C1 segment of cervical spinal cord (tissue), 14 donors: ENCODE data around the gene CPE.
"Not testable (repeated sequence)": the region's sequence is repeated elsewhere in the genome, so short reads cannot be mapped to it uniquely, and the experiment has no call there.

Experiments
- DNase-seq, 14 donors: peaks; one replicate each; lab custom pipeline; 2025; lab: John Stamatoyannopoulos, UW

The CPE gene

DNA sequence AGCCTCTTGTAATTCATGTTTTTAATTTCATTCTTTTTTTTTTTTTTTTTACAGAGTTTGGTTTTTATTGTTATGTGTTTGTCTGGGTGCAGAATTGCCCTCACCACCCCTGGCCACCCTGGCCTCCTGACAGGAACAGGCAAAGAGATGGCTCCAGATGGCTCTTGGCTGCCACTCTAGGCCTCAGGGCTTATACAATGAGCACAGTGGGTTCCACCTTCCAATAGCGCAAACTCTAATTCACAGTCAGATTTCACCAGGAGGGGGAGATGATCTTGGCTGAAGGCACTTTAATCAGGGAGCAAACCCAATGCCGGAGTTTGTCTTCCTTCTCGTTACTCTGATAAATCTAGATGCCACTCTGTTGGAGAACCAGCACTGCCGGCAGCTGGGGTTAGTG, 24.8 kb downstream of the CPE start:
- peak in 2 of 14 donors; percentile 2 to 91 for DNase-seq

DNA sequence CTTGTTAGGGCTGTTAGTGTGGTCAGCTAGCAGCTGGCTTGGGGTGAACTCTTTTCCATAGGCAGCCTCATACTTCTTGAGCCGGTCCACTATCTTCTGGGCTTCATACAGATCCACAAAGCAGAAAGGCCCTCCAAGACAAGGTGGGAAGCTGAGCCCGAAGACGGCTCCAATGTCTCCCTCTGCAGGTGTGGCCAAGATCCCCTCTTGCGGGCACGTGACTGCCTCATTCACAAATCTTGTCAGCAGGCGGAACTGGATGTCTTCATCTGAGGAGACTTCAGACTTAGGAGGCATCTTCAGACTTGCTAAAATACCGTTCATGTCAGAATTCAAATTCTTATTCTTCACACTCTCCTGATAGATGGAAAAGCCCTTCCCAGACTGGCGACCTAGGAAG, 25.3 kb downstream of the CPE start:
- DNase-seq: no peak

DNA sequence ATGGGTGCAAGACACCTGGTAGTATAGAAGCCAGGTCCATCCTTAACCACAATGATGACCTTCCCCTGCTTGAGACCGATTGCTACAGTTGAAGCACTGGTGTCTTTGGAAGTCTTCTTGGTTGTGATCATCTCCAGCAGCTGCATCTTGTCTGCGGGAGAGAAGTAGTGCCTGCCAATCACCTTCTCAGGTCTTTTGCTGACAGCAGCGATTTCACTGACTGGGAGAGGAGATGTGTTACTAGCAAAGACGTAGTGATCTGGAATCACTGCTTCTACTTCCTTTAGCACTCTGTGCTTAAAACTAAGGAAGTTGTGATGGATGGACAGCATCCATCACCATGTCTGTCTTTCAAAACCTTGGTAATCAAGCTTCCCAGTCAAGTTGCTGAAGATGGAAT, 25.9 kb downstream of the CPE start:
- no peak for DNase-seq

DNA sequence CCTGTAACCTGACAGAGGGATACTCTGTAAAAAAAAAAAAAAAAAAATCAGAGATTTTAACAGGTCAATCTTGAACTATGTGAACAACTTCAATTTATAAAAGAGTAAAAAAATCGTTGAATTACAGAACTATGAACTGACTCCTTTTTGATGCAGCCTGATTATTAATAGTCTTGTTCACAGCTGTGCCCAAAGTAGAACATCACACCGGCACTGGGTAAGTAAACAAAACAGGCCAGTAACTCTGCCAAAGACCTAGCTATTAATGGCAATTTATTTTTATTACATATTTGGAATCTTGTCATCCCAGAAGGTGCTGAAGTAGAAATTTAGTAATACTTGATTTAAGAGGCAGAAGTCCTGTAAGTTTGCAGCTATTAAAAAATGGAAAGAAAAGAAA, 31.4 kb downstream of the CPE start:
- no peak for DNase-seq

DNA sequence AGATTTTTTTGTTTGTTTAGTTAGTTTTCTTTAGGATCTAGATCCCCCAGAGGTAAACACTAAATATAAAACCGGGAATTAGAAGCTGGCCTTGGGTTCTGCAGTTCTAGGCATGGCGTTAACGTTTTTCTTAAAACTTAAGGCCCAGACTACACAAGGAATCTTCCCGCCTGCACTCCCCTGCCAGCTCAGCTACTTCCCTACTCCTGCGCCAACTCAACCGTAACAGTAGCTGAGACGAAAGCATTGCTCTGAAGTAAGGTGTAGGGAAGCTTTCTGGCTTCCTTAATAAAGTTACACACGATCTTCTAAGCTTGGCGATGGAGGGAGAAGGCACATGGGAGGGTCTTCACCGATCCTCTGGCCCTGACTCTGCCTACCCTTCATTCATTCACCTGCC, 37.1 kb downstream of the CPE start:
- DNase-seq: peak in 1 of 14 donors; percentile 34

DNA sequence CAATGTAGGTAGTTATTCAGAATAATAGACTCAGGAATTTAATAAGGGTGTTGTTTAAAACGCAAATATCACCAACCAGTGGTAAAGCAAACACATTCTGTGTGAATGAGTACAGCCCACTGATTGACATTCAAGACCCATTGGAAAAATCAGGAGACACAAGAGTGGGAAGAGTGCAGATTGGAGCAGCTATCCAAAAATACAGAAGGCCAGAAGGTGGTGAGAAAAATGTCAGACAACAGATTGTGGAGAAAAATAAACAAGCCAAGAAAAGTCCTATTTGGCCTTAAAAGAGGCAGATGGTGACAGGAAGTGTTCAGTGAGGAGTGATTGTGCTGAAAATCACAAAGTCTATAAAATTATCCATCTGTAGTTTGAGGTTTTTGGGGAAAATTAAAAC, 39.3 kb downstream of the CPE start:
- DNase-seq: peak in 1 of 14 donors; percentile 95

DNA sequence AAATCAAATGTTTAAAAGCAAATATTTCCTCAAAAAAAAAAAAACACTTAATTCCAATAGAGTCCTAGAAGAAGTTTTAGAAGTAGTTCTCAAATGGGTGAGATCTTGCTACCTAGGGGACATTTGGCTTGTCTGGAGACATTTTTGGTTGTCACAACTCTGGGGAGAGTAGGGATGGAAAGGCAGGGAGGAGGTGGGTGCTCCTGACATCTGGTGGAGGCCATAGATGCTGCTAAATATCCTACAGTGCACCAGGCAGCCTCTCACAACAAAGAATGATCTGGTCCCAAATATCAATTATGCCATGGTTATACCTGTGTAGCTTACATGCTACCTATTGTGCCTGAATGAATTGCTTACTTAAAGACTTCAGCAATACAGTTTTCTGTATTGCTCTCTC, 46.8 kb downstream of the CPE start:
- DNase-seq: no peak

DNA sequence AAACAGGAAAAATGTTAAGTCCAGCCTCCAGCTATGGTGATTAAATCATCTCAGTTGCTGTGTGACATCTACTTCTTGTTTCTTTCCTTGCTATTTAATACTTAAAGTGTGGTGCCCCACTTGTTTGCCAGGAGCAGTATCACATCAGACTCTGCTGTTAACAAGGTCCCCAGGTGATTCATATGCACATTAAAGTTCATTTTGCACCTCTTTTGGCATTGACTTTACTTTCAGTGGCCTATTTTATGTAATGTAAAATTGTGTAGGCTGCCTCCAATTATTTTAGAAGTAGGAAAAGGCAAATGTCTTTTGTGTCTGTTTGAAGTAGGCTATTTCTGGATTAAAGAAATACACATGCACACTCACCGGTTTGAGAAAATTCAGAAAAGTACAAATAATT, 47.5 kb downstream of the CPE start:
- no peak for DNase-seq

DNA sequence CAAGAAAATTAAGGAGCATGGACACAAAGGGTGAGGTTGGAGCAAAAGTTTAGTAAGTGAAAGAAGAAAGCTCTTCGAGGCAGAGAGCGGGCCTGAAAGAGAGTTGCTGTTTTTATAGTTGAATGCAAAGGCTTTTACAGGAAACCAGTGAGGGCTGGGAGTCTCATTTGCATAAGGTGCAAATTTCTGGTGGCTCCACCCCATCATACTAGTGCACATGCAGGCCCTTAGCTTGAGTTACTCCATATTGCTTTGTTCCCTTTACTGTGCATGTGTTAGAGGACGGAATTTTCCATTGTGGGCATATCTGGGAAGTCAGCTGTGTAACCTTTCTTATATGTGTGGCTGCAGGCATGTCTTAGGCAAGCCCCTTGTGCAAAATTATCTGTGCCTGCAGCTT, 48.0 kb downstream of the CPE start:
- DNase-seq: no peak

DNA sequence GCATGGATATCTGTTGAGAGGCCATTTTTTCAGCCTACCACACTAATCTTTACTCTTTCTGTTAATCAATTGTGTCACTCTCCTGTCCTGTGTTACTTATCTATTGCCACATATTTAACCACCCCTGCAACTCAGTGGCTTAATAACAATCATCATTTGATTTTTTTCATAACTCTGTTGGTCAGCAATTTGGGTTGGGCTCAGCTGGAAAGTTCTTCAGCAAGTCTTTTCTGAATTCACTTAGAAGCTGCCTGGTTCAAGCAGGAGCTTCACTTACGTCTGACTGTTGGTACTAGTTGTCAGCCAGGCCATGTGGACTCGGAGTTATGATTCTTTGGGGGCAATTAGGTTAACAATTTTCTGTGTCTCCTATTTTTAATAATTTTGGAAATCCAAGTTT, 50.1 kb downstream of the CPE start:
- DNase-seq: no peak

DNA sequence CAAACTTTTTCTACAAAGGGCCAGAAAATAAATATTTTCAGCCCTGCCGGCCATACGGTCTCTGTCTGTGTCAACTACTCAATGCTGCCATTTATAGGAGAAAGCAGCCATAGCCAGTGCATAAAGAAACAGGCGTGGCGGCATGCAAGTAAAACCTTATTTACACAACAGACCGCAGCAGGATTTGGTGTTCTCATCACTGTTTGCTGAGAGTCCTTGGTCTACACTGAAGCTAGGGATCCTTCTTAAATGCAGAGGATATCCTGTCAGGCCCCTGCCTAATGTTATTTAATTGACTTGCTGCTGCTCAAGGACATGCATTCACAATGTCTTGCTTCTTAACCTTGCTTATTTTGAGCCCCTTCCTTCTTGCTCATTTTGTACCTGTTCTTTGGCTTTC, 54.7 kb downstream of the CPE start:
- no peak for DNase-seq

DNA sequence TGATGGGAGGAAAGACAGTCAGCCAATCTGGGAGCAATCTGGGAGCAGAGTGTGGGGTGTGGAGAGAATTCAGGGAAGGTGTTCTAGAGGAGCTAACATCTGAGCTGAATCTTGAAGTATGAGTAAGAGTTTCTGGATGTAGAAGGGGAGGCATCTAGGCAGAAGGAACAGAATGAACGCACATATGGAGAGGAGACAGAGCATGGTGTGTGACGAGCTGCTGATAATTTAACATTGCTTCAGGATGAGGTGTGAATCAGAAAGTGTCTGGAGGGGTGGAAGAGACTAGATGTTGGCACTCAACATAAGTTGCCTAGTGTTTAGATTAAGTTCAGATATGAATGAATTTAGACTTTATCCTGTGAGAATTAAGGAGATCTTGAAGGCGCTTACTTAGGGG, 58.9 kb downstream of the CPE start:
- no peak for DNase-seq

DNA sequence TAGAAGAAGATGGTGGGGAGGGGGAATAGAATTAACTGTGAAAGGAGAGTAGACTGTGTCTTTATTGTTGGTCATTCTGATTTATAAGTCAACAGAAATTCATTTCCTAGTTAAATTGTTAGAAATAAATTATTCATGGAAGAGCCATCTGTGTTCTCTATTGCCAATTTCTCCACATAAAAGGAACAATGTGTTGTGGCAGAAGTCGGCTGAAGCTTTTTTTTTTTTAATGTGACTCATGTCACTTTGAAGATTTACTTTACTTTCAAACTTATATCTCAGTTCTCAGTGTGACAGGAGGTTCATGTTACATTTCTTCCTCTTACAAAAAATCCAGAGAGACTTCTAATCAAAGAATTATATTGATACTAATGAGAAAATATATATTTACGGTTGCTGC, 60.5 kb downstream of the CPE start:
- no peak for DNase-seq

DNA sequence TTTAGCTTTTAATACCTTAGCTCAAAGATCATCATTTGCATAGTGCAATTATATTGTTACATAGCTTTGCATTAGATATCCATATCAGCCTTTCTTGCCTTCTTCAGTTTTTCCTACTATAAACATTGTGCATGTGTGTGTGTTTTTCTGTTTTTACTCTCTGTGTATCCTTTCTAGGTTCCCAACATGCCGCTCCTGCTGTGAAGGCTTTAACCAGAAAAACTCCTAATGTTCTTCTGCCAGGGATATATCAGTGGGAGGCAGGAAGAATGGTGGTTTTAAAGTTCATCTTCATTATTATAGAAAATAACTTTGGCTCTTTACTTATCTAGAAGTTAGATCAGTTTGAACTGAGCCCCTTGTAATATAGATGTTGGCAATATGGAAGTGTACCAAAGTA, 61.2 kb downstream of the CPE start:
- peak in 1 of 14 donors; percentile 39 for DNase-seq

DNA sequence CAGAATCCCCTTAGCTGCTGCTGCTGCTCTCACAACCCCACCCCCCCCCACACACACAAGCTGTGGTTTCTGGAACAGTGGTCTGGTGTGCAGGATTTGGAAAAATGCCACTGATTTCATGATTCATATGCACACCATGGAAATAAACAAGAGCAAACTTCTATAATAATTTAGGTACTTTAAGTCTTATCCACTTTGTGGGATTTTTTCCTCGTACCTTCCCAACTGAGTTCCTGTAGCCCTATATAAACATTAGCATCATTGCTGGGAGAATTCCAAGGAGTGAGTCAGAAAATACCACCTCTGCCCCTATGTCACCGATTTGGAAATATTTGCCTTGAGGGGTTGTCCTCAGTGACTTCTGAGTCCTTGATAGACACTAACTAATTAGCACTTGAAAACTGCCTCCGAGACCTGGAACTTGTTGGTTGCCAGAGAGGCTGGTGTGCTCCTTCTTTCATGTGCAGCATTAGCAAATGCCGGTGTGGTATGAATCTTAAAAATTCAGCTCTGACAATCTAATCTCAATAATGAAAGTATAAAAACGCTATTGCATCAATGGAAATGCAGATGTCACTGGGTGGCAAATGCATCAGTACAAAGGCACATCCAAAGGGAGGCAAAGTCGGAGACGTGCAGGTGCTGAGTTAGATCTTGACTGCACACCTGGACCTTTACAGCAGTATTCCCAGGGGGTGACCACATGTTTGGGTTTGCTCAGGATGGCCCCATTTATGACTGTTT, 61.8 kb downstream of the CPE start:
- peak in 1 of 14 donors; percentile 24 for DNase-seq

DNA sequence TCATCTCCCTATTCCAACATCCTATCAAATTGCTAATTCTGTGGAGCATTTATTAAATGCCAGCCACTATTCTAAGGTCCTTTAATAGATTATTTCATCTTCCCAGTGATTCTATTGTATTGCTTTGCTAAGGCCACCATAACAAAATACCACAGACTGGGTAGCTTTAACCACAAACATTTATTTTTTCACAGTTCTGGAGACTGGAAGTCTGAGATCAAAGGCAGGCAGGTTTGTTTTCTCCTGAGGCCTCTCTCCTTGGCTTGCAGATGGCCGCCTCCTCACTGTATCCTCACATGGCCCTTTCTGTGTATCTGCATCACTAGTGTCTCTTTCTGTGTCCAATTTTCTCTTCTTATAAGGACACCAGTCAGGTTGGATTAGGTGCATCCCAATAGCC, 64.5 kb downstream of the CPE start:
- DNase-seq: no peak

DNA sequence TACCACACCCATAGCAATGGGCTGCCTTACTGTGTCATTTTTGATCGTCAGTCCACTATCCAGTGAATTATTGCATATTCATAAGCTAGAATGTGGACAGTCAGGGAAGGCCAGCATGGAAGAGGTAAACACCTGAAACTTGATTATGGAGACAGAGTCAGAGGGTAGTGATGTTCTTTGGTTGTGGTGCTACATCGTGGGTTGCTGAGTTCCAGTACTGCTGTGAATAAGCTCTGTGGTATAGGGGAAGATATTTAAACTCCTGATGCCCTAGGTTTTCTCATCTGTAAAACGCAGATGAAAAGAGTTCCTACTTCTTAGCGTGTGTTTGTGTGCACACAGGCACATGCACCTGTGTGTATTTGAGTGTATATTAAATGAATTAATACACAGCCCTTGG, 69.9 kb downstream of the CPE start:
- no peak for DNase-seq

DNA sequence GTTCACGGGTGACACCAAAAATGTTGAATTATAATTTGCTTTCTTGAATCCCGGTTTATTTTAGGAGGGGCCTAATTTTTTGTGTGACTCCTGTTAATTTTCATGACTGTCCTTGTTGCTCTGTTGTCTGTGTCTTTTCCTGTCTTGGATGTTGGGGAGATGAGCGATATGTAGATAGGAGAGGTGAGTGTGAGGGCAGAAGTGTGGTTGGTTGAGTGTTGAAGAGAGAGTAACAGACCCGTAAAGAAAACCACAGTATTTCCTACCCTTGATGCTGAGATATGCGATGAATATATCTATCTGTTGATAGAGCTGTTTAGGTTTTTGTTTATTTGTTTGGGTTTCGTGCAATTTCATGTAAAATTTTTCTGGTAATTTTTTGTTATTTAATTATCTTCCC, 70.5 kb downstream of the CPE start:
- DNase-seq: no peak

DNA sequence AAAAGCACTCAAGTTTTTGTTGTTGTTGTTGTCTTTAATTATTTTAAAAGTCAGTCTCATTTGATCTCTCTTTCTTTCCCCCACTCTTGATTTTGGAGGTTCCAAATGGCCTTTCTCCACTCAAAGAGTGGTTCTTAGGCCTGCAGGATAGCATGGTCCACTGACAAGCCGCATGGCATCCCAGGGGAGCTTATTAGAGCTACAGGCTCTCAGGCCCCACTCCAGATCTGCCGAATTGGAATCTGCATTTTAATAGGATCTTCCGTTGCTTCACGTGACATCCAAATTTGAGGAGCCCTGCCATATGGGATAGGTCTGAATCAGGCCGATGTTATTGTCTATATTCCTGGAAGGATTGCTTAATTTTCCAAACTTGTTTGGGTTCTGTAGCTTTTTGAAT, 72.1 kb downstream of the CPE start:
- DNase-seq: no peak

DNA sequence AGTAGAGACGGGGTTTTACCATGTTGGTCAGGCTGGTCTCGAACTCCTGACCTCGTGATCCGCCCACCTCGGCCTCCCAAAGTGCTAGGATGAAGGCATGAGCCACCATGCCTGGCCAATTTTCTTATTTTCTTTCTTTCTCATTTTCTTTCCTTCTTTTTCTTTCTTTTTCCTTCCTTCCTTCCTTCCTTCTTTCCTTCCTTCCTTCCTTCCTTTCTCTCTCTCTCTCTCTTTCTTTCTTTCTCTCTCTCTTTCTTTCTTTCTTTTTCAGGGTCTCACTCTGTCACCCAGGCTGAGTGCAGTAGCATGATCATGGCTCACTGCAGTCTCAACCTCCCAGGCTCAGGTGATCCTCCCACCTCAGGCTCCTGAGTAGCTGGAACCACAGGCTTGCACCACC, 74.3 kb downstream of the CPE start:
- DNase-seq: not testable (repeated sequence)

DNA sequence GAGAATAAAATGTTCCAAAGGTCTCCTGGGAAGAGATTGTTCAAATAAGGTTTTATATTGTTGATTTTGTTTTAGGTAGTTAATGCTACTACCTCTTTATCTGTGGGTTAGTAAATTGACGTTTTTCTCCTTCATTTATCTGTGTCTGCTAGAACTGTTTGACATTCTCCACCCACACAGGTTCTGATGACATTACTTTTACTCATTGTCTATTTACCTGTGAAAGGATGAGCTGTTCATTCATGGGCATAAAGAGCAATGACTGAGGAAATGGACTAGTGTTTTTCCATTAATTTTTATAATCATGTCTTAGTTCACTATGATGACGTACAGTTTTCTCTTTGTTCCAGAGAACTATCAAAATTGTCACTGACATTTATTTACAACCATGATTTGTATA, 75.6 kb downstream of the CPE start:
- no peak for DNase-seq

DNA sequence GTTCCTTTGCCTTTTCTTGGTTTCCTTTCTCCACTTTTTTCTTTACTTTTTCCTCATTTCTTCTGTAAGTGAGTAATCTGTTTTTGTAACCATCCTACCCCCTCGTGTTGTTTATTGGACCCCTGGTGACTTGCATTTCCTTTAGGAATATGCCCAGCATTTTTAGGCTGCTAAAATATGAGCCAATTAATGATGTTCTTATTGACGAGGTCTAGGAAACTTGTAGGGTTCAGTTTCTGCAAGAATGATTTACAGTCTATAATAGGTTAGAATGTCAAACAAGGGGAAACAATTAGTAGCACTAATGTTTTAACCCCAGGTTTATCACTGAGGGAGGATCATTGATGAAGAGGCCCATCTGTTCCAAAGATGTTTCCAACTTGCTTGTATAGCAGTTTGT, 79.0 kb downstream of the CPE start:
- no peak for DNase-seq

DNA sequence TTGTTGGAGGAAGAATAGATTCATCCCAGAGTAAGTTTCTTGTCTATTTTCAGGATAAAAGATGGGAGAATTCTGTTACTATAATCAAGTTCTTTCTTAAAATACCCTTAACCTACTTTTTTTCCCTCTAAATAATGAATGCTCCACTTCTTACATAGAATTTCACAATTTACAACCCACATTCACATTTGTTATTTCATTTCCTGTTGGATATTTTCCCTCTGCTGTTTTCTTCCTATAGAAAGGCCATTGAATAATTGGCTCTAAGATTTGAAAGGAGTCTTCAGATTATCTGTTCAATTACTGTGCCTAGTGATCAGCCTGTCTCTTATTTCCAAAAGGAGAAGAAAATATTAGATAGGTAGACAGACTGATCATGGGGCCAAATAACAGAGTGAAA, 79.7 kb downstream of the CPE start:
- no peak for DNase-seq

DNA sequence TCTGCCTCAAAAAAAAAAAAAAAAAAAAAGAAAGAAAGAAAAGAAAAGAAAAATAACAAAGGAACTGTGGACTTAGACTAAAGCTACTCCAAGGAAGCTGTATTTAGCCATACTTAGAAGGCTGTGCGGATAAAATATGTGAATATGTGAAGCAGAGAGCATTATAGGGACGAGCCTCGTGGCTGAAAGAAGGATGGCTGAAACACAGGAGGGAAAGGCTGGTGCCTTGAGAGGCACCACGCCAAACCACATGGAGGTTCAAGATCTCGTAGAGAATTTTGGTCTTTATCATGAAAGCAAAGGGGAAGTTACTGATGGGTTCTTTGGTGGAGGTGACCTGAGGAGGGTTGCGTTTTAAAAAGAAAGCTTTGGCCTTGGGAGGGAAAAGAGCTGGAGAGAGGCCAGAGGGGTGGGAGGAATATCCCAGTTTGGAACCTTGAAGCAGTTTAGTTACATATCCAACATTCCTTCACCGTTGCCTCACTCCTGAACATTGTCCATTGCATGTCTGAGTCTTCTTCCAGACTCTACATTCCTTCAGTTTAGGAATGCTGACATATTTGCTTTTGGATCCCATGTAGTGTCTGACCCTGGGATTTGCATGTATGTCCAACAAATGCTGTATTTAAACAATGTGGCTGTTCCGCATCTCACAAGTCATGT, 82.5 kb downstream of the CPE start:
- DNase-seq: no peak
